ENCODE results near the gene EPB41L2. TPM values are rescaled to one million over a fixed set of nuclear protein-coding genes. Genes with fewer than 3 reads are reported as not detected.

Gene EPB41L2
- total RNA-seq, 1 donor from 2014 or later = 61.8 TPM

GRCh38 chr6:130947464-130947863 is 115.6 kb downstream of the EPB41L2 start:
- Histone ChIP-seq H3K9me3 (ENCODE audit: low read depth) (no peaks in the 10 kb centered on the region), H4K20me1 (ENCODE audit: low read depth) (no peaks in the 10 kb centered on the region), H3K27me3 (no peaks in the 10 kb centered on the region), H3K4me2 (no peak overlapping the region), H3K4me3 (no peak overlapping the region), H2AFZ (replicated peaks) (no peak overlapping the region), H3K4me1 (peaks cover 26% of the 10 kb centered on the region), H3K27ac (no peak overlapping the region), H3K79me2 (ENCODE audit: low read depth) (no peaks in the 10 kb centered on the region), H3K9ac (no peak overlapping the region), H3F3A (ENCODE audit: low read depth) (no peaks in the 10 kb centered on the region), H3K36me3 (no peaks in the 10 kb centered on the region)
- peaks cover 23% of the 10 kb centered on the region for H3K4me1 Mint-ChIP-seq
- TF ChIP-seq, protein P1, sequence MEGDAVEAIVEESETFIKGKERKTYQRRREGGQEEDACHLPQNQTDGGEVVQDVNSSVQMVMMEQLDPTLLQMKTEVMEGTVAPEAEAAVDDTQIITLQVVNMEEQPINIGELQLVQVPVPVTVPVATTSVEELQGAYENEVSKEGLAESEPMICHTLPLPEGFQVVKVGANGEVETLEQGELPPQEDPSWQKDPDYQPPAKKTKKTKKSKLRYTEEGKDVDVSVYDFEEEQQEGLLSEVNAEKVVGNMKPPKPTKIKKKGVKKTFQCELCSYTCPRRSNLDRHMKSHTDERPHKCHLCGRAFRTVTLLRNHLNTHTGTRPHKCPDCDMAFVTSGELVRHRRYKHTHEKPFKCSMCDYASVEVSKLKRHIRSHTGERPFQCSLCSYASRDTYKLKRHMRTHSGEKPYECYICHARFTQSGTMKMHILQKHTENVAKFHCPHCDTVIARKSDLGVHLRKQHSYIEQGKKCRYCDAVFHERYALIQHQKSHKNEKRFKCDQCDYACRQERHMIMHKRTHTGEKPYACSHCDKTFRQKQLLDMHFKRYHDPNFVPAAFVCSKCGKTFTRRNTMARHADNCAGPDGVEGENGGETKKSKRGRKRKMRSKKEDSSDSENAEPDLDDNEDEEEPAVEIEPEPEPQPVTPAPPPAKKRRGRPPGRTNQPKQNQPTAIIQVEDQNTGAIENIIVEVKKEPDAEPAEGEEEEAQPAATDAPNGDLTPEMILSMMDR (IDR thresholded peaks at IDR 0.05) = no peak
- no peak for TF ChIP-seq EZH2phosphoT487 (IDR thresholded peaks at IDR 0.05)
- TF ChIP-seq EZH2 (IDR thresholded peaks at IDR 0.05) = no peak
- no peak overlapping the region for H3K27ac Mint-ChIP-seq
- peaks cover 11% of the 10 kb centered on the region for H3K36me3 Mint-ChIP-seq
- H3K4me3 Mint-ChIP-seq = no peak overlapping the region
- peaks cover 2% of the 10 kb centered on the region for H3K9me3 Mint-ChIP-seq
- H3K27me3 Mint-ChIP-seq (ENCODE audit: insufficient read depth, low read depth) = no peaks in the 10 kb centered on the region
- DNase-seq (ENCODE audit: low spot score) = no peak

- no peaks in the 10 kb centered on the region for H3K79me2 ChIP-seq (ENCODE audit: low read depth)
- H3K4me1 ChIP-seq = peaks cover 26% of the 10 kb centered on the region
- H2AFZ ChIP-seq (replicated peaks) = no peak overlapping the region
- DNase-seq (ENCODE audit: low spot score) = no peak
- H3K4me3 ChIP-seq = no peak overlapping the region
- Mint-ChIP-seq H3K9me3 (no peaks in the 10 kb centered on the region), H3K27ac (no peak overlapping the region), H3K4me1 (peaks cover 23% of the 10 kb centered on the region), H3K27me3 (ENCODE audit: insufficient read depth, low read depth) (no peaks in the 10 kb centered on the region), H3K4me3 (no peak overlapping the region), H3K36me3 (peaks cover 3% of the 10 kb centered on the region)
- H3K9me3 ChIP-seq (ENCODE audit: low read depth) = no peaks in the 10 kb centered on the region
- no peaks in the 10 kb centered on the region for H3K36me3 ChIP-seq
- H3K9ac ChIP-seq = no peak overlapping the region
- H4K20me1 ChIP-seq (ENCODE audit: low read depth) = no peaks in the 10 kb centered on the region
- no peak overlapping the region for H3K4me2 ChIP-seq
- TF ChIP-seq EZH2phosphoT487 (IDR thresholded peaks at IDR 0.05) = no peak
- TF ChIP-seq, protein P1 (IDR thresholded peaks at IDR 0.05) = no peak
- TF ChIP-seq EZH2 (IDR thresholded peaks at IDR 0.05) = no peak
- H3F3A ChIP-seq (ENCODE audit: low read depth) = no peaks in the 10 kb centered on the region
- H3K27me3 ChIP-seq = no peaks in the 10 kb centered on the region
- no peak overlapping the region for H3K27ac ChIP-seq
These were observed 117.0 kb downstream of the EPB41L2 start for GRCh38 chr6:130946076-130946475.

DNA sequence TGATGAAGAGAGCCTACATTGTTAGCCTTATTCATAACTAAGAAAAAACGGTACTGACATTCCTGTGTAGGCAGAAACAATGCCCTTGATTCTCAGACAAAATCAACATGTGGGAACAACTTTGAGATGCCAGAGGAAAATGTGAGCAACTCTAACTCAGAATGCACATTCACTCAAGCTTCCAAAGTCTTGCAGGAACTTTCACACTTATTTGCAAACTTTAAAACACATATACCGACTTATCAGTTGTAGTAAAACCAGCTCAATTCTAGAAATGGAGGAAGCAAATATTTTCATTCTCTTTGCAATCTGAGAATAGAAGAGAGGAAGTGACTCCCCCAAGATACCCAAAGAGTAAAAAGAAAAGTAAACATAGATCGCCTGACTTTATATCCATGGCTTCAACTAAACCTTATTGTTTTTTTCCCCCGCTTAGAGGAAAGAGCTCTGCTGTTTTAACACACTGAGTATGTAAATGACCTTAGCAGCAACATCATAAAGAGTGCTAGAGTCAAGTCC is 117.6 kb downstream of the EPB41L2 start:
- H3K4me3 Mint-ChIP-seq = no peak overlapping the region
- no peaks in the 10 kb centered on the region for H3K27me3 Mint-ChIP-seq (ENCODE audit: insufficient read depth, low read depth)
- DNase-seq (ENCODE audit: low spot score) = no peak
- no peaks in the 10 kb centered on the region for H3F3A ChIP-seq (ENCODE audit: low read depth)
- no peaks in the 10 kb centered on the region for H3K9me3 ChIP-seq (ENCODE audit: low read depth)
- H3K9ac ChIP-seq = no peak overlapping the region
- H3K4me1 Mint-ChIP-seq = peaks cover 23% of the 10 kb centered on the region
- H4K20me1 ChIP-seq (ENCODE audit: low read depth) = no peaks in the 10 kb centered on the region
- H3K27ac ChIP-seq = no peak overlapping the region
- TF ChIP-seq, protein P1 (IDR thresholded peaks at IDR 0.05) = no peak
- no peak for TF ChIP-seq EZH2phosphoT487 (IDR thresholded peaks at IDR 0.05)
- TF ChIP-seq EZH2 (IDR thresholded peaks at IDR 0.05) = no peak
- H2AFZ ChIP-seq (replicated peaks) = no peak overlapping the region
- H3K4me1 ChIP-seq = peaks cover 26% of the 10 kb centered on the region
- H3K27ac Mint-ChIP-seq = no peak overlapping the region
- no peak overlapping the region for H3K4me3 ChIP-seq
- H3K79me2 ChIP-seq (ENCODE audit: low read depth) = no peaks in the 10 kb centered on the region
- H3K27me3 ChIP-seq = no peaks in the 10 kb centered on the region
- H3K9me3 Mint-ChIP-seq = no peaks in the 10 kb centered on the region
- H3K4me2 ChIP-seq = no peak overlapping the region
- H3K36me3 Mint-ChIP-seq = peaks cover 3% of the 10 kb centered on the region
- H3K36me3 ChIP-seq = no peaks in the 10 kb centered on the region
